AG09319 (cell line): ENCODE results near the gene CLK2.
A peak's percentile ranks its signal among the peaks of the same experiment; 100 is the strongest.

Source experiments
- DNase-seq: peaks from one replicate; pipeline ENCODE4 v3.0.0-alpha.2; 2010; ENCODE audit warnings: low read depth; ENCODE audit errors: extremely low read depth
- TF ChIP-seq, protein P1 (sequence below): IDR thresholded peaks from 2 replicates; pipeline ENCODE4 v1.5.1; 2011; ENCODE audit warnings: low read depth, mild to moderate bottlenecking, inconsistent platforms, low read length, moderate library complexity

CLK2 gene

DNA sequence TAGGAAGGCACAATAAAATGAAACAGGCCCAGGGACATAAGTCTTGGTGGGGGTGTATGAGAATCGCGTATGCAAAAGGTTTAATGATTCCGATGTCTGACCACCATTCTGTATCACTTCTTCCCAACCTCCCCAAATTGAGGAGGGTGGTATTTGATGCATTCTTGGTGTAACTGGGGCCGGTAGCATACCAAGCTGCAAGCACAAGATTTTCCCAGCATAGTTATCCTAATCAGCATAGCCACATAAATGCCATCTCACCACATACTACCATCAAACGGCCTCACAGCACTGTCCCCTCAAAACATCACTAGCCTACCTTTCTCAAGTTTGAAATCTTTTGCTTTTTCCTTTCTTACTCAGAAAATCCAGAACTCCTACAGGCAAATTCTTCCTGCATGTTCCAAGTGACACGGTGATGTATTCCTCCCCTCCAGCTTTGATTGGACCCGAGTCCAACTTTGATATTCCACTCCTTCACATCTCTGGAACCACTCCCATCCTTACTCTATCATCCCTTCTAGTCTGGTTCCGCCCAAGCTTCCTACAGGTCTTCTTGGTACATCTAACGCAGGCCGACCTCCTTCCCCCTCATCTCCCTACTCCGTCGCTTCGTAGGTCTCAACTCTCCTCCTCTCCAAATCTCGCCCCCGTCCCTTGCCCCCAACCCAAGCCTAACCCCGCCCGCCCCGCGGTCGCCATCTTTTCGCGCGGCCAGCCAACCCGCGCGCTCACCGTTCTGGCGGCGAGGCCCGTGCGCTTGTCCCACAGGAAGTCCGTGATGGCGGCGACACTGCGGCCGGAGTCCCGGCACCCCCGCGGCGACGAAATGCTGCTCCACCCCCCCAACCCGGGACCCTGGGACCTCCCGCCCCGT, 600 bp downstream of the CLK2 start:
- DNase-seq = no peak
- TF ChIP-seq, protein P1, sequence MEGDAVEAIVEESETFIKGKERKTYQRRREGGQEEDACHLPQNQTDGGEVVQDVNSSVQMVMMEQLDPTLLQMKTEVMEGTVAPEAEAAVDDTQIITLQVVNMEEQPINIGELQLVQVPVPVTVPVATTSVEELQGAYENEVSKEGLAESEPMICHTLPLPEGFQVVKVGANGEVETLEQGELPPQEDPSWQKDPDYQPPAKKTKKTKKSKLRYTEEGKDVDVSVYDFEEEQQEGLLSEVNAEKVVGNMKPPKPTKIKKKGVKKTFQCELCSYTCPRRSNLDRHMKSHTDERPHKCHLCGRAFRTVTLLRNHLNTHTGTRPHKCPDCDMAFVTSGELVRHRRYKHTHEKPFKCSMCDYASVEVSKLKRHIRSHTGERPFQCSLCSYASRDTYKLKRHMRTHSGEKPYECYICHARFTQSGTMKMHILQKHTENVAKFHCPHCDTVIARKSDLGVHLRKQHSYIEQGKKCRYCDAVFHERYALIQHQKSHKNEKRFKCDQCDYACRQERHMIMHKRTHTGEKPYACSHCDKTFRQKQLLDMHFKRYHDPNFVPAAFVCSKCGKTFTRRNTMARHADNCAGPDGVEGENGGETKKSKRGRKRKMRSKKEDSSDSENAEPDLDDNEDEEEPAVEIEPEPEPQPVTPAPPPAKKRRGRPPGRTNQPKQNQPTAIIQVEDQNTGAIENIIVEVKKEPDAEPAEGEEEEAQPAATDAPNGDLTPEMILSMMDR = no peak

DNA sequence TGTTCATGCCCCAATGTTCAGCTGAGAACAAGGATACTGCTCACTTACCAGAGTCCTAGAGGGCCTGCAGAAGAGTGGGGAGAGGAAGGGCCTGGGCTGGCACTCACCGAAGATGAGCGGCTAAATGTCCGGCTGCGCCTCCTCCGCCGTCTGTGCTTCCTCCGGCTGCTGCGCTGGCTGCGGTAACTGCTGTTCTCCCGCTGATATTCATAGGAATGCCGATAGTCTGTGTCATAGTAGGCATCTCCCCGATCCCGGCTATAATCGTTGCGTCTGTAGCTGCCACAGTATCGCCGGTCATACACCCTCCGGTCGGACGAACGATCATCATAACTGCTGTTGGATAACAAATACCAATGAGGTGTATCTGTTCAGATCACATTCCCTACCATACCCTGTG, 3.9 kb downstream of the CLK2 start:
- DNase-seq = no peak

DNA sequence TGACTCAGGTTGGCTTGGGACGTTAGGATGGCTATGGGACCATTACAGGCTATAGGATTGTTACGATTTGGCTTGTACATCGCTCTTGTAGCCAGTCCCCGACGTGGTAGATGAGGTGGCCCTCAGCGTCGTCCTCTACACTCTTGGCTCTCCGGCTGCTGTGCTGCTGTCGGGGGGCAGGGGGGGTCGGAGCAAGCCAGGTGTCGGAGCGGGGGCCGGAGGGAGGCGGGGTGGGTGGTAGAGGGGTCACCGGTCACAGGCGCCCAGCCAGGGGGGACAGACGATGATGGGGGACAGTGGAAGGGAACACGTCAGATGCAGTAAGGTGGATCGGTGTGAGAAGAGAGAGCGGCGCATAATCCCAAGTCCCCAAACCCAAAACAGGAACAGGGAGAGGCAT, 4.7 kb downstream of the CLK2 start:
- TF ChIP-seq, protein P1 = no peak
- no peak for DNase-seq

More for the DNA sequence above, 3.9 kb downstream of the CLK2 start:
- TF ChIP-seq, protein P1 = no peak

DNA sequence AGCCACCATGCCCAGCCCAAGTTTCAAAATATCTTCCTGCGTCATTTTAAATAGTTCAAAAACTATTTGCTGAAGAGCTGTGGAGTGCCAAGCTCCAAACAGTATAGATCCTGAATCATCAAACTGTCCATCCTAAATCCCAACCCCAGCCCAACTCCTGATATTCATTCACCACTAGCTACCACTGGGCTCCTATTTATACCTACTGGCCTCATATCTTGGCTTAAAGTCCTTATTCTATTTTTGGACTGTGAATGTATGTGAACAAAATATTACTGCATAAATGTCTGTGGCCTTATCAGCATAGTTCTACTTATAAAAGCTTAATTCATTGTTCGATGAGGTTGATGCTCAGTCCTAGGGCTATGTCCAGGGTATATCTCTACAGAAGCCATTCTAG, 5.9 kb downstream of the CLK2 start:
- TF ChIP-seq, protein P1 = no peak
- no peak for DNase-seq

DNA sequence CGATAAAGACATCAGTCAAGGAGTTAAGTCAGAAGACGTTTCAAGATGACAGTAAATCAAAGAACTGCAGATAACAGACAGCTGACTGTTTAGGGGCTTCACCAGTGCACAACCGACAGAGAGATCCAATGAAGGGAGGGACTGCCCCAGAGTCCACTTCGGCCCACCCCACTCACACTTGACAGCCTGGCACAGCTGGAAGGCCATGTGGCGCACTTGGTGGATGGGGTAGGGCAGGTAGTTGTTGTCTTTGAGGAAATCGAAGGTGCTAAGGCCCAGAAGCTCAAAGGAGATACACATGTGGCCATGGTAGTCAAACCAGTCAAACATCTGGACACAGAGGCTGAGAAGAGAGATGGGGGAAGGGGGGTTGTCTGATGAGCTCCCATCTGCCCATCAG, 6.8 kb downstream of the CLK2 start:
- TF ChIP-seq, protein P1 = no peak
- DNase-seq = no peak

DNA sequence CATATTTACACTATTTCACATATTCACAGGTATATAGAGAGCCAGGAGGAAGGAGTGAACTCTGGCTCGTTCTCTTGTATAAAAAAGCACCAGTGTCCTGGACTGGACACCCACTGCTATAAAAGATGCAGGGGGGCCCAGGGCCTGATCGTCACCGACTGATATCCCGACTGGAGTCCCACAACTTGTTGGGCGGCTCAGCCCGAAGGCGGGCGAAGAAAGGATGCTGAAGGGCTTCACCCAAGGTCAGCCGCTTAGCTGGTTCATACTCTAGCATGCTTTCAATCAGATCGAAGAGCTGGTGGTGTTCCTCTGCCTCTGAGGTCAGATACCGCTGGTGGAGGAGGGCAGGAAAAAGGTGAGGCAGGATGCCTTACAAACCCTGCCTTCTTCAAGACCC, 10.2 kb downstream of the CLK2 start:
- DNase-seq = no peak
- TF ChIP-seq, protein P1 = no peak

DNA sequence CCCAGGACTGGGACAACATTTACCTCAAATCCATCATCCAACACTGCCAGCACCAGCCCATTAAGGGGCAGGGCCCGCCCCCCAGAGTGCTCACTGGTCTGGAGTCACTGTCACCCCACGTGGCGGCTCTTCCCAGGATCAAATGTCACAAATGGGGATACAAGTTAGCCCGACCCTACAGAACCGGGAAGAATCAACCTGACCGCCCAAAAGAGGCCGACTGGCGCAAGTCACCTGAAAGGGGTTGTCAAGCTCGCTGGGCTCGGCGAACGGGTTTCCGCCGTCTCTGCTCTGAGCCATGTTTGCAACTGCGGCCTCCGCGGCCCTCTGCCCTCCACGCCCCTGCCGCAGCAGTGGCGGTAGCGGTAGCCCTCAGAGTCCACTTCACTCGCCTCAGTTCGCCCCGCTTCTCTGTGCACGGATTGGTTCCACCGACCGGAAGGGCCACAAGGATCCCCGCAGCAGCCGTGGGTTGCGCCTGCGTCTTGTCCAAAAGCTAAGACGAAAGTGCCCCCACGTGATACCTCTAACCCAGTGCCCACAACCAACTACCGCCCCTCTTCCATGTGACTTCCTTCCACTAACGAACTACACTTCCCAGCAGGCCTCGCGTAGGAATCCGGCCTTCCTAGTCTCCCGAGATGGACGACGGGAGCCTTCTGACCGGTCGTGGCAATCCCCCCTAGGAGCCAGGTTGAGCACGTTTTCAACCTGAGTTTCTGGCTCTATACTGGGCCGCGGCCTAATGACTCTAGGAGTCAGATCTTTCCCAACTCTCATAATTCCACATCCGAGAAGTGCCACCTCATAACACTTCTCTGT, 11.2 kb downstream of the CLK2 start, which contains the start of gene SCAMP3:
Gene SCAMP3, minus strand, starts transcription at position 509 of the 822 bp plus-strand sequence. Its CDS starts 209 bp downstream, at position 300.
- TF ChIP-seq, protein P1 = no peak
- DNase-seq = peak; percentile 94
